Effector CD4-positive, alpha-beta T cell (primary cell): ENCODE data around the gene KRTAP9-2. TPM values are rescaled to one million over a fixed set of nuclear protein-coding genes. Genes with fewer than 3 reads are reported as not detected.
"Not testable (repeated sequence)": the region's sequence is repeated elsewhere in the genome, so short reads cannot be mapped to it uniquely, and the experiment has no call there.

Experiments used
- DNase-seq: peaks from one replicate; pipeline ENCODE4 v3.0.0-alpha.2; 2020
- total RNA-seq: gene quantifications from one replicate; lab custom pipeline; 2026; lab: John Stamatoyannopoulos, UW

KRTAP9-2 gene, protein sequence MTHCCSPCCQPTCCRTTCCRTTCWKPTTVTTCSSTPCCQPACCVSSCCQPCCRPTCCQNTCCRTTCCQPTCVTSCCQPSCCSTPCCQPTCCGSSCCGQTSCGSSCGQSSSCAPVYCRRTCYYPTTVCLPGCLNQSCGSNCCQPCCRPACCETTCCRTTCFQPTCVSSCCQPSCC
- not detected for total RNA-seq

DNA sequence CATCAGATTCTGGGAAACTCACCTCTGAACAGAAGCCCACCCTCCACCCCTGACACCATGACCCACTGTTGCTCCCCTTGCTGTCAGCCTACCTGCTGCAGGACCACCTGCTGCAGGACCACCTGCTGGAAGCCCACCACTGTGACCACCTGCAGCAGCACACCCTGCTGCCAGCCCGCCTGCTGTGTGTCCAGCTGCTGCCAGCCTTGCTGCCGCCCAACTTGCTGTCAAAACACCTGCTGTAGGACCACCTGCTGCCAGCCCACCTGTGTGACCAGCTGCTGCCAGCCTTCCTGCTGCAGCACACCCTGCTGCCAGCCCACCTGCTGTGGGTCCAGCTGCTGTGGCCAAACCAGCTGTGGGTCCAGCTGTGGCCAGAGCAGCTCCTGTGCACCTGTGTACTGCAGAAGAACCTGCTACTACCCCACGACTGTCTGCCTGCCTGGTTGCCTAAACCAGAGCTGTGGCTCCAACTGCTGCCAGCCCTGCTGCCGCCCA, at the start of gene KRTAP9-2:
Gene KRTAP9-2, plus strand, starts transcription at position 51 of the 498 bp plus-strand sequence. Its CDS starts 7 bp downstream, at position 58.
- not testable (repeated sequence) for DNase-seq

- DNase-seq: no peak
Observed at GRCh38 chr17:41176744-41177387, 49.6 kb upstream of the KRTAP9-2 start.

- no peak for DNase-seq
Observed at GRCh38 chr17:41177727-41178271, 48.6 kb upstream of the KRTAP9-2 start, which contains the start of gene KRTAP4-2. Gene KRTAP4-2 (minus strand): TSS chr17:41178221. CDS start chr17:41178164, 57 bp downstream.

DNA sequence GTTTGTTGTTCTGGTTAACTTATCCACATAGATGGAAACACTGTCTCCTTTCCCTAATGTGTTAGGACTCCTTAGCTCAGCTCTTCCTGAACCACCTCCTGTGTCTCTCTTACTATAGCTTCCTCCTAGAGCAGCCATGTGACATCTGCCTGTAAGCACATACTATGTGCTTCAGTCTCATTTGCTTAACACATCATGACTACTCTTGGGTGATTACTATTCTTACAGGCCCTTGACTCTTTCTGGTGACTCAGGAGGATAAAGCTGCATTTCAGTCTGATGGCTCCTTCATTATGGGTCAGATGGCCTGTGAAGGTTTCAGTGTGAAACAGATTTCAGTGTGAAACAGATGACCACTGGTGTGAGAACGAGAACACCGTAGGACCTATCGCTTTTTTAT, 48.1 kb upstream of the KRTAP9-2 start:
- DNase-seq: no peak

GRCh38 chr17:41178843-41179616, 47.4 kb upstream of the KRTAP9-2 start:
- DNase-seq: no peak

GRCh38 chr17:41184480-41184961, 41.9 kb upstream of the KRTAP9-2 start, which contains the start of gene KRTAP4-1:
Gene KRTAP4-1 (minus strand): TSS chr17:41184911. CDS start chr17:41184854, 57 bp downstream.
- DNase-seq: no peak

- DNase-seq: no peak
Observed at GRCh38 chr17:41185001-41185400, 41.4 kb upstream of the KRTAP9-2 start.

- DNase-seq: no peak
Observed at GRCh38 chr17:41186872-41187271, 39.6 kb upstream of the KRTAP9-2 start.

GRCh38 chr17:41189837-41190318, 36.6 kb upstream of the KRTAP9-2 start, which contains the start of gene KRTAP9-1:
Gene KRTAP9-1 (plus strand): TSS chr17:41189887. CDS start chr17:41189887, 0 bp downstream.
- not testable (repeated sequence) for DNase-seq

DNA sequence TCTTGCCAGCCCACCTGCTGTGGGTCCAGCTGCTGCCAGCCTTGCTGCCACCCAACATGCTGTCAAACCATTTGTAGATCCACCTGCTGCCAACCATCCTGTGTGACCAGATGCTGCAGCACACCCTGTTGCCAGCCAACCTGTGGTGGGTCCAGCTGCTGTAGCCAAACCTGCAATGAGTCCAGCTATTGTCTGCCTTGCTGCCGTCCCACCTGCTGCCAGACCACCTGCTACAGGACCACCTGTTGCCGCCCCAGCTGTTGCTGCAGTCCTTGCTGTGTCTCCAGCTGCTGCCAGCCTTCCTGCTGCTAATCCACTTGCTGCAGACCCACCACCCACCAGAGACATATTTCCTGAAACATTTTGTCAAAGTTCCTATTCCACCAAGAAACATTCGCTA, 36.1 kb upstream of the KRTAP9-2 start:
- no peak for DNase-seq

DNA sequence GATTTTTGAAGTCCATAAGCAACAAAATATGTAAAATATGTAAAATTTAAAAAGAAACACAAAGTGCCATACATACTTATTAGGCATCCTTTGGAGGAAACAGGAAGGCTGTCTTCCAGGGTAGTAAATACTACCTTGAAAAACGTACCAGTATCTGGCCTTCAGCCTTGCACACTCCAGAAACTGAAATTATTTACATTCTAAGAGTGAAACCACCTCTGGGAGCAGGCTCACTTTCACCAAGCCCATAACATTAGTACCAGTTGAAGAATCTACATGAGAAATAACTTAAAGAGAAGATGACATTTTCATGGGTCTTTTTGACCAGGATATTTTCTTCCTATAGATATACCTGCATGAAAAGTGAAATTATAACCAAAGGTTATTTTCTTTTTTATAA, 30.4 kb upstream of the KRTAP9-2 start:
- no peak for DNase-seq

DNA sequence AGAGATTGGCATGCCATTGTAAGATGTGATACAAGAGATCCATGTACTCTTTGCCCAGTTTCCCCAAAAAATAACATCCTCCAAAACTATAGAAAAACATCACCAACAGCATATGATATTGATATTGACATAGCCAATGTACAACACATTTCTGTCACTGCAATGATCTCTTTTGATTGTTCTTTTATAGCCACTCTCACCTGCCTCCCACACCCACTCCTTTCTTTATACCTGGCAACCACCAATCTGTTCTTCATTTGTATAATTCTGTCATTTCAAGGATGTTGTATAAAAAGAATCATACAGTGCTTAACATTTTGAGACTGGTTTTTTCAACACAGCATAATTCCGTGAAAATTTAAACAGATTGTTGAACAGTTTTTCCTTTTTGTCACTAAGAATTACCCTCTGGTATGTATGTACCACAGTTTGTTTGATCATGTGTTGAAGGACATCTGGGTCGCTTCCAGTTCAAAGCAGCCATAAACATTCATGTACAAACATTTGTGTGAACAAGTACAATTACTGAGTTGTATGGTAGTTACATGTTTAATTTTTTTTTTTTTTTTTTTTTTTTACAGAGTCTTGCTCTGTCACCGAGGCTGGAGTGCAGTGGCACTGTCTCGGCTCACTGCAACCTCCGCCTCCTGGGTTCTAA, 26.9 kb upstream of the KRTAP9-2 start:
- DNase-seq: no peak

DNA sequence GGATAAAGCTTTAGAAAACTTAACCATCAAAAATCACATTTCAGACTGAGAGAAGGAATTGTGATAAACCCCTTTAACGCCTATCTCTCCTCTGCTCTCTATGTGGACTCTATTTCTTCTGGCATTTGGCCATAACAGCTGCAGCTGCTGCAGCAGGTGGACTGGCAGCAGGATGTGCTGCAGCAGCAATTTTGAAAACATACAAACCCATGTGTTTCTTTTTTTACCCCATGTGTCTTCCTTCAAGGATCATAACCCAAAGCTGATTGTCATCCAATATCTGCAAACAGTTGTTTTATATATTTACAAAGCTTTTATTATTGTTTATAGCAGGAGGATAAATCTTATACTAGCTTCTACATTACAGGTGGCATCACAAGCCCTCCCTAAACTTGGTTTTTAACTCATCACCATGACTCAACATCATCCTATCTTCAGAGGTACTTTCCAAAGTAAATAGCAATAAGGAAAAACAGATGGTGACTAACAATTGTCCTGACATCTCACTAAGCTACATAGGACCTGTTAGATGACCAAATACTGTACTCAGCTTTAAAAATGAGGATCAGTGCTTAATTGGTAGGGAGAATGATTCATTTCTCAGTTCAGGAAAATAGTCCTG, 14.5 kb upstream of the KRTAP9-2 start:
- DNase-seq: no peak

- DNase-seq: no peak
Observed at GRCh38 chr17:41212524-41213169, 13.8 kb upstream of the KRTAP9-2 start.

DNA sequence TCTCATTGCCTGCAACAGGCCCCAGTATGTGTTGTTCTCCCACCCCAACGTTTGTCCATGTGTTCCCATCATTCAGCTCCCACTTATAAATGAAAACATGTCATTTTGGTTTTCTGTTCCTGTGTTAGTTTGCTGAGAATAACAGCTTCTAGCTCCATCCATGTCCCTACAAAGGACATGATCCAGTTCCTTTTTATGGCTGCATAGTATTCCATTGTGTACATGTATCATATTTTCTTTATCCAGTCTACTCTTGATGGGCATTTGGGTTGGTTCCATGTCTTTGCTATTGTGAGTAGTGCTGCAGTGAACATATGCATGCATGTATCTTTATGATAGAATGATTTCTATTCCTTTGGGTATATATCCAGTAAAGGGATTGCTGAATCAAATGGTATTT, 10.8 kb upstream of the KRTAP9-2 start:
- DNase-seq: no peak

- DNase-seq: no peak
Observed at GRCh38 chr17:41223821-41224220, 2.6 kb upstream of the KRTAP9-2 start.

DNA sequence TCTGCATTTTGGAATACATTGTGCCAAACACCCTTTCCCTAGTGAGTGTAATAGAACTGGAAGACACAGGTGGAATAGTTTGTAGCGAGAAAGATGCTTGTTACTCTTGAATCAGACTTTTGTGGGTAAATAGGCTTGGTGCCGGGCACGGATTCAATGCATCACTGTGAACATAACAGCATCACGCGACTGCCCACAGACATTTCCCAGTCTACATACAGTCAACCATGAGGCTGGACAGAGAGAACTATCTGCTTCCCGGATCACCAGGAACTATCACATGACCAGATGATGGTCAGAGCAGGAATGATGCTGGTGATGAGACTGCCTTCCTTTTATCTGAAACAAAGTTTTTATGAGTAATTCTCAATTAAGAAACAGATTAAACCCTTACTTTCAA, 397 bp upstream of the KRTAP9-2 start:
- DNase-seq: no peak

DNA sequence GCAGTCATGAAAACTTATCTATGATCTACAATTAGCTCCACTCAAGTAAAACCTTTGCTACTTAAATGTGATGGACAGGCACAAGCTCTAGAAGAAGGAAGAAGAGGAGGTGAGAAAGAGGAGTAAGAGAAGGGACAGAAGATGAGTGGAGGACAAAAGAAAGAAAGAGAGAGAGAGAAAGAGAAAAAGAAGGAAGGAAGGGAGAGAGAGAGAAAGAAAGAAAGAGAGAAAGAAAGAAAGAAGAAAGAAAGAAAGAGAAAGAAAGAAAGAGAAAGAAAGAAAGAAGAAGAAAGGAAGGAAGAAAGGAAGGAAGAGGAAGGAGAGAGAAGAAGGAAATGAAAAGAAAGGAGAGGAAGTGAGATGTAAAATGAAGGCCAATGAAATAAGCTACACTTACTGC, 3.6 kb downstream of the KRTAP9-2 start:
- DNase-seq: no peak

GRCh38 chr17:41231731-41232130, 5.3 kb downstream of the KRTAP9-2 start:
- DNase-seq: no peak

DNA sequence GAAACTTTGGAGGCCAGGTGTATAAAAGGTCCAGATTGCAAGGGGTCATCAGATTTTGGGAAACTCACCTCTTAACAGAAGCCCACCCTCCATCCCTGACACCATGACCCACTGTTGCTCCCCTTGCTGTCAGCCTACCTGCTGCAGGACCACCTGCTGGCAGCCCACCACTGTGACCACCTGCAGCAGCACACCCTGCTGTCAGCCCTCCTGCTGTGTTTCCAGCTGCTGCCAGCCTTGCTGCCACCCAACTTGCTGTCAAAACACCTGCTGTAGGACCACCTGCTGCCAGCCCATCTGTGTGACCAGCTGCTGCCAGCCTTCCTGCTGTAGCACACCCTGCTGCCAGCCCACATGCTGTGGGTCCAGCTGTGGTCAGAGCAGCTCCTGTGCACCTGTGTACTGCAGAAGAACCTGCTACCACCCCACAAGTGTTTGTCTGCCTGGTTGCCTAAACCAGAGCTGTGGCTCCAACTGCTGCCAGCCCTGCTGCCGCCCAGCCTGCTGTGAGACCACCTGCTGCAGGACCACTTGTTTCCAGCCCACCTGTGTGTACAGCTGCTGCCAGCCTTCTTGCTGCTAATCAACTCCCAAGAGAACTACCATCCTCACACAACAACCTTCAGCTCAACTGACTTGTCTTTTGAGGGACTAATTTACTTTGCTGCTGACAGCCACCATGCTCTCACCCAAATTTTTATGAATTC, 6.1 kb downstream of the KRTAP9-2 start, which contains the start of gene KRTAP9-3:
Gene KRTAP9-3, plus strand, starts transcription at position 51 of the 707 bp plus-strand sequence. Its CDS starts 53 bp downstream, at position 104.
- not testable (repeated sequence) for DNase-seq
